Suprapubic skin (tissue), 4 donors: ENCODE results near the gene ZNF184. TPM values are rescaled to one million over a fixed set of nuclear protein-coding genes. Genes with fewer than 3 reads are reported as not detected.
"Not testable (repeated sequence)": the region's sequence is repeated elsewhere in the genome, so short reads cannot be mapped to it uniquely, and the experiment has no call there.

Experiments
- DNase-seq, 2 donors: peaks; one replicate each; pipeline ENCODE4 v3.0.0-alpha.2; 2019; ENCODE audit warnings: low spot score in 2 of 2
- H3K27ac ChIP-seq: fragments of 200-600 bp; sonication (generic); one replicate; pipeline ENCODE4 v1.5.1; 2019
- H3K27me3 ChIP-seq: fragments of 200-600 bp; sonication (generic); one replicate; pipeline ENCODE4 v1.5.1; 2019
- H3K36me3 ChIP-seq: fragments of 200-600 bp; sonication (generic); one replicate; pipeline ENCODE4 v1.5.1; 2019
- H3K4me1 ChIP-seq: fragments of 200-600 bp; sonication (generic); one replicate; pipeline ENCODE4 v1.5.1; 2019
- H3K4me3 ChIP-seq: fragments of 200-600 bp; sonication (generic); one replicate; pipeline ENCODE4 v1.5.1; 2019; ENCODE audit warnings: mild to moderate bottlenecking
- H3K9me3 ChIP-seq: fragments of 200-600 bp; sonication (generic); one replicate; pipeline ENCODE4 v1.5.1; 2019
- EP300 ChIP-seq: sonication (generic); formaldehyde crosslinking; IDR thresholded peaks from one replicate; pipeline ENCODE4 v1.6.1; 2017; ENCODE audit warnings: antibody characterized with exemption
- POLR2A ChIP-seq, 2 donors: fragments of 450-650 bp; IDR thresholded peaks; one replicate each; pipeline ENCODE4 v1.6.1; 2017; ENCODE audit warnings: antibody characterized with exemption in 2 of 2, mild to moderate bottlenecking in 2 of 2, moderate library complexity in 2 of 2
- POLR2AphosphoS5 ChIP-seq, 3 donors: sonication (generic); formaldehyde crosslinking; IDR thresholded peaks; one replicate each; pipeline ENCODE4 v1.6.1; 2017; ENCODE audit warnings: antibody characterized with exemption in 3 of 3
- whole genome bisulfite sequencing: methylation state at CpG from one replicate; pipeline ENCODE4 v1.1.5; 2018; 5-methylcytosine and 5-hydroxymethylcytosine counted together
- total RNA-seq, 4 donors: library from RNA; depleted of rRNA; stranded (reverse); fragments of >200 nt; gene quantifications; one replicate each; pipeline ENCODE4 v1.1.0, GENCODE V29; 2016
- TF ChIP-seq, protein P1 (sequence below), 2 donors: fragments of 200-600 bp in 1 of 2; fragments of 450-650 bp in 1 of 2; sonication (generic) in 1 of 2; IDR thresholded peaks; one replicate each; pipeline ENCODE4 v1.5.1; 2016 to 2019; ENCODE audit warnings: antibody characterized with exemption in 2 of 2, mild to moderate bottlenecking in 1 of 2, moderate library complexity in 1 of 2

ZNF184 gene
- total RNA-seq, 4 donors from 2014 or later, result 6.3 to 14.2 (median 10.5) TPM

DNA sequence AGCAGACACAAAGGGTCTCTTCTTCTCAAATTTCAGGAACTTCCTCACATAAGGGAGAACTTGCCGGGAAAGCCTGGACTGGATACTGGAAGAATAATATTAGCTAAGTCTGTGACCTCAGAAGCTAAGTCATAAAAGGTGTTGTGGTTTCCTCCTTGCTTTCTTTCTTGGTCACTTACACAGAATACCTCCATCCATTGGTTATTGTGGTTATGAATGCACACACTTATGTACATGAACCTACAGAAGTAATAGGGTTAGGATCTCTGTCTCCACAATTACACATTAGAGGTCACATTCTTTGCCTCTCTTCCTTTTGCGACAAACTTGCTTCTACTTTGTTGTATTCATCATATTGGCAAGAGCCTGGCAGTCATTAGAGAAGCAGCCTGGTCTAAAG, 43.9 kb downstream of the ZNF184 start:
- TF ChIP-seq, protein P1, sequence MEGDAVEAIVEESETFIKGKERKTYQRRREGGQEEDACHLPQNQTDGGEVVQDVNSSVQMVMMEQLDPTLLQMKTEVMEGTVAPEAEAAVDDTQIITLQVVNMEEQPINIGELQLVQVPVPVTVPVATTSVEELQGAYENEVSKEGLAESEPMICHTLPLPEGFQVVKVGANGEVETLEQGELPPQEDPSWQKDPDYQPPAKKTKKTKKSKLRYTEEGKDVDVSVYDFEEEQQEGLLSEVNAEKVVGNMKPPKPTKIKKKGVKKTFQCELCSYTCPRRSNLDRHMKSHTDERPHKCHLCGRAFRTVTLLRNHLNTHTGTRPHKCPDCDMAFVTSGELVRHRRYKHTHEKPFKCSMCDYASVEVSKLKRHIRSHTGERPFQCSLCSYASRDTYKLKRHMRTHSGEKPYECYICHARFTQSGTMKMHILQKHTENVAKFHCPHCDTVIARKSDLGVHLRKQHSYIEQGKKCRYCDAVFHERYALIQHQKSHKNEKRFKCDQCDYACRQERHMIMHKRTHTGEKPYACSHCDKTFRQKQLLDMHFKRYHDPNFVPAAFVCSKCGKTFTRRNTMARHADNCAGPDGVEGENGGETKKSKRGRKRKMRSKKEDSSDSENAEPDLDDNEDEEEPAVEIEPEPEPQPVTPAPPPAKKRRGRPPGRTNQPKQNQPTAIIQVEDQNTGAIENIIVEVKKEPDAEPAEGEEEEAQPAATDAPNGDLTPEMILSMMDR (IDR thresholded peaks at IDR 0.05), result no peak
- TF ChIP-seq POLR2A (IDR thresholded peaks at IDR 0.05) (no peak), POLR2AphosphoS5 (IDR thresholded peaks at IDR 0.05) (no peak), EP300 (no peak)

DNA sequence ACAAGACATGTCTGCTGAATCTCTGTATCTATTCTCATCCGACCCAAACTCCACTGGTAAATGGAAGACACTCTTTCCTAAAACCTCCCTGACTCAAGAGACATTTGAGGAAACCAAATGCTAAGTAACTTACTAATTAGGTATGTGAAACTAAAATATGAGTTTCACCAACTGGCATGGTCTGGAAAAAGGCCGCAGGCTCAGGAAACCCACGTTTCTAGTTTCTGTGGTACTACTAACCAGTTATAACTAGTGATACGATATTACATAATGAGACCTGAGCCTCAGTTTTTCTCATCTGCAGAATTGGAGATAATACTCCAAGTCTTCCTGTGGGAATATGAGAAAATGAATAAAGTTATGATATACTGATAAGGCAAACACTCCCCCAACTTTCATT, 44.4 kb downstream of the ZNF184 start:
- no peak overlapping the region for H3K4me3 ChIP-seq
- WGBS, result 83% methylated on average over 4 of the region's 4 CpGs
- no peaks in the 10 kb centered on the region for H3K9me3 ChIP-seq
- TF ChIP-seq EP300 (no peak), POLR2AphosphoS5 (IDR thresholded peaks at IDR 0.05) (no peak), POLR2A (IDR thresholded peaks at IDR 0.05) (no peak)
- TF ChIP-seq, protein P1 (IDR thresholded peaks at IDR 0.05), result no peak
- no peak for DNase-seq
- no peaks in the 10 kb centered on the region for H3K27me3 ChIP-seq
- no peak overlapping the region for H3K27ac ChIP-seq
- no peaks in the 10 kb centered on the region for H3K4me1 ChIP-seq
- no peaks in the 10 kb centered on the region for H3K36me3 ChIP-seq

More for the DNA sequence above, 43.9 kb downstream of the ZNF184 start:
- no peak overlapping the region for H3K27ac ChIP-seq
- no peaks in the 10 kb centered on the region for H3K27me3 ChIP-seq
- DNase-seq, result no peak
- 93% methylated on average over 2 of the region's 2 CpGs for WGBS
- no peaks in the 10 kb centered on the region for H3K4me1 ChIP-seq
- no peak overlapping the region for H3K4me3 ChIP-seq
- no peaks in the 10 kb centered on the region for H3K36me3 ChIP-seq
- peaks cover 3% of the 10 kb centered on the region for H3K9me3 ChIP-seq

DNA sequence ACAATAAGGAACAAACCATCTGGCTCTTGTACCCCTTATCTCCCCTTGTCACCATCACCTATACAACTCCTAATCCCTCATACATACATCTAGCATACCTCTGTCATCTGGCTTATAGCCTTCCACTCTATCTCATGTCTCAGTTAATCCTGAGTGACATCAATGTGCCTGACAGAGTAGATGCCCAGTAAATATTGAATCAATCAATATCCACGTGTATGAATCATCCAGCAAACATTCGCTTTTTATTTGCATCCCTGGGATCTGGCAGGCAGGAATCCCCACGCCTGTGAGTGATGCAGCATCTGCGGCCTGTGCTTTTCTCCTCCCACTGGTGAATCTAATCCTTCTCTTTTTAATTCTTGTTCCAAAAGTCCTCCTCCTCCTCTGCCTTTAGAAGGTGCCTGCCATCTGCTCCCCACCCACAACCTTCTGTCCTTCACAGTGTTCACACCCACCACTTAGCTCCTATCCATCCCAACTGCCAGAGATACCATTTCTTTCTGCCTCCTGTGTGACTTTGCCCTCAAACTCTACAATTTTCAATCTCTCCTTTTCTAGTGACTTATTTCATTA, 46.8 kb downstream of the ZNF184 start:
- 65% methylated on average over 4 of the region's 4 CpGs for WGBS
- no peak for DNase-seq
- H3K4me3 ChIP-seq, result no peak overlapping the region
- TF ChIP-seq EP300 (no peak), POLR2AphosphoS5 (IDR thresholded peaks at IDR 0.05) (no peak), POLR2A (IDR thresholded peaks at IDR 0.05) (no peak)
- TF ChIP-seq, protein P1 (IDR thresholded peaks at IDR 0.05), result no peak
- H3K9me3 ChIP-seq, result no peaks in the 10 kb centered on the region
- no peaks in the 10 kb centered on the region for H3K27me3 ChIP-seq
- H3K27ac ChIP-seq, result no peak overlapping the region
- no peaks in the 10 kb centered on the region for H3K4me1 ChIP-seq
- H3K36me3 ChIP-seq, result no peaks in the 10 kb centered on the region

DNA sequence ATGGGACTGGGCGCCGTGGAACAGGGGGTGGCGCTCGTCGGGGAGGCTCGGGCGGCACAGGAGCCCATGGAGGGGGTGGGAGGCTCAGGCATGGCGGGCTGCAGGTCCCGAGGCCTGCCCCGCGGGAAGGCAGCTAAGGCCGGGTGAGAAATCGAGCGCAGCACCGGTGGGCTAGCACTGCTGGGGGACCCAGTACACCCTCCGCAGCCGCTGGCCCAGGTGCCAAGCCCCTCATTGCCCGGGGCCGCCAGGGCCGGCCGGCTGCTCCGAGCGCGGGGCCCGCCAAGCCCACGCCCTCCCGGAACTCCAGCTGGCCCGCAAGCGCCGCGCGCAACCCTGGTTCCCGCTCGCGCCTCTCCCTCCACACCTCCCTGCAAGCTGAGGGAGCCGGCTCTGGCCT, 48.1 kb downstream of the ZNF184 start:
- H3K4me1 ChIP-seq, H3K27me3 ChIP-seq, H3K4me3 ChIP-seq, H3K9me3 ChIP-seq, H3K27ac ChIP-seq, H3K36me3 ChIP-seq, DNase-seq: not testable (repeated sequence)
- 80% methylated on average over 1 of the region's 36 CpGs for WGBS

DNA sequence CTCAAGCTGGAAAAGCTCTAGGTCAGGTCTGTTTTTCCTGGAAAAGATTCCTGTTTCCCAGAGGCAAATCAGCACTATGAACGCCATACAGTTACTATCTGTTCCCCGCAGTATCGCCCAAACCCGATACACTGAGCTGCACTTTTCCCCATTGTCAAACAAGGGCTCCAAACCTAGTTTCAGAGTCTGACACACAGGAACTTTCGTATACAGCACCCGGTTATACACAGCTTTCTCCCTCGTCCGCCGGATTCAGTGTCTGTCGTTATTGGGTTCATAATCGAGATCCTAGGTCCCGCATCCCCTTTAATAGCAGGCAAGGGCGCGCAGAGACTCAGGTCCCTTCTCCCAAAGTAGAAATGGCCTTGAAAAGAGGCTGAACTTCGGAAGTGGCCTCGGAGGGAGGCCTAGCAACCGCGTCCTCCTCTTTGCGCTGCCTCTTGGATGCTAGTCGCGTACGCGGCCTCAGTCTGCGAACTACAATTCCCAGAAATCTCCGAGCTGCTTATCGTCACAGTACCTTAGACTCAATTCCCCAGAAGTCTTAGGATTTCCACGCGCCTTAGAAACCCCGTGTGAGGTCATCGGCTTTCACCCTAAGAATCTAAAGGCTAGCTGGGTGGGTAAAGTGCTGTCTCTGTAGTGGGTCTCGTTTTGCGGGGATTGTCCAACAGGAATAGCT, 50.1 kb downstream of the ZNF184 start:
- Histone ChIP-seq H3K4me1 (no peaks in the 10 kb centered on the region), H3K27me3 (no peaks in the 10 kb centered on the region), H3K4me3 (no peak overlapping the region), H3K27ac (no peak overlapping the region), H3K36me3 (no peaks in the 10 kb centered on the region), H3K9me3 (no peaks in the 10 kb centered on the region)
- 79% methylated on average over 32 of the region's 32 CpGs for WGBS
- TF ChIP-seq, protein P1 (IDR thresholded peaks at IDR 0.05), result no peak
- TF ChIP-seq POLR2AphosphoS5 (IDR thresholded peaks at IDR 0.05) (no peak), EP300 (no peak), POLR2A (IDR thresholded peaks at IDR 0.05) (no peak)
- peak in 1 of 2 donors; percentile 69 for DNase-seq
